ENCODE measurements around the gene GCNA. TPM values are rescaled to one million over a fixed set of nuclear protein-coding genes. Genes with fewer than 3 reads are reported as not detected.
A peak's percentile ranks its signal among the peaks of the same experiment; 100 is the strongest.

GCNA gene
- total and polyA plus RNA-seq, 11 donors = 0.56 to 2.0 (median 1.1) TPM

GRCh38 chrX:71634366-71634765, 56.1 kb downstream of the GCNA start:
- WGBS, 4 donors = 37 to 55% (median 46%) methylated on average over 6 of the region's 6 CpGs
- peak; percentile 74 to 84 (median 80) for ATAC-seq
- peak in 2 of 5 donors; percentile 37 to 53 for DNase-seq
- Histone ChIP-seq H3K4me3 (no peak overlapping the region), H3K27ac (peak overlapping the region in 3 of 12 donors; percentile 33 to 53 (median 37)), H3K9me3 (no peaks in the 10 kb centered on the region), H3K4me1 (peaks cover 0 to 13% (median 0%) of the 10 kb centered on the region in 12 donors), H3K36me3 (no peaks in the 10 kb centered on the region), H3K27me3 (no peaks in the 10 kb centered on the region)
- intact Hi-C loops (cut with DNase I) = no loop called here
- no peak for TF ChIP-seq CTCF (IDR thresholded peaks at IDR 0.05)
- no peak for TF ChIP-seq POLR2A (IDR thresholded peaks at IDR 0.05)

- Histone ChIP-seq H3K27ac (peak overlapping the region in 2 of 12 donors; percentile 8 to 47), H3K9me3 (no peaks in the 10 kb centered on the region), H3K27me3 (no peaks in the 10 kb centered on the region), H3K4me3 (no peak overlapping the region), H3K36me3 (no peaks in the 10 kb centered on the region), H3K4me1 (peaks cover 0 to 13% (median 0%) of the 10 kb centered on the region in 12 donors)
- peak; percentile 64 to 79 (median 71) for ATAC-seq
- TF ChIP-seq POLR2A (IDR thresholded peaks at IDR 0.05) = no peak
- TF ChIP-seq CTCF (IDR thresholded peaks at IDR 0.05) = no peak
- intact Hi-C loops (cut with DNase I) = no loop called here
- peak in 1 of 5 donors; percentile 41 for DNase-seq
- 63 to 72% (median 71%) methylated on average over 9 of the region's 9 CpGs for WGBS, 4 donors
Observed at GRCh38 chrX:71636438-71637252, 58.4 kb downstream of the GCNA start.

- Histone ChIP-seq H3K4me1 (peaks cover 0 to 13% (median 0%) of the 10 kb centered on the region in 12 donors), H3K27me3 (no peaks in the 10 kb centered on the region), H3K27ac (peak overlapping the region in 2 of 12 donors; percentile 6 to 8), H3K4me3 (no peak overlapping the region), H3K9me3 (no peaks in the 10 kb centered on the region), H3K36me3 (no peaks in the 10 kb centered on the region)
- intact Hi-C loops (cut with DNase I) = no loop called here
- TF ChIP-seq CTCF (IDR thresholded peaks at IDR 0.05) (no peak), POLR2A (IDR thresholded peaks at IDR 0.05) (no peak)
- ATAC-seq (peak; percentile 22 to 62 (median 48)), DNase-seq (no peak)
- WGBS, 4 donors = 66 to 73% (median 69%) methylated on average over 3 of the region's 3 CpGs
Observed at GRCh38 chrX:71637253-71637618, 59.0 kb downstream of the GCNA start.

- Histone ChIP-seq H3K27ac (peak overlapping the region in 1 of 12 donors; percentile 46), H3K4me1 (peaks cover 0 to 13% (median 0%) of the 10 kb centered on the region in 12 donors), H3K36me3 (no peaks in the 10 kb centered on the region), H3K9me3 (no peaks in the 10 kb centered on the region), H3K4me3 (peak overlapping the region in 2 of 12 donors; percentile 12 to 15), H3K27me3 (no peaks in the 10 kb centered on the region)
- ATAC-seq = peak in 1 of 4 donors; percentile 63
- whole genome bisulfite sequencing, 4 donors = 45 to 69% (median 51%) methylated on average over 4 of the region's 4 CpGs
- DNase-seq = no peak
- no peak for TF ChIP-seq POLR2A (IDR thresholded peaks at IDR 0.05)
- no peak for TF ChIP-seq CTCF (IDR thresholded peaks at IDR 0.05)
- intact Hi-C loops (cut with DNase I) = no loop called here
Observed at GRCh38 chrX:71637848-71638247, 59.6 kb downstream of the GCNA start.

Data from heart left ventricle (tissue), 16 donors.